ENCODE measurements around the gene MEPCE.

The MEPCE gene

GRCh38 chr7:100430493-100431285, 1.1 kb downstream of the MEPCE start:
- Histone ChIP-seq H3K79me2 (peaks cover 6% of the 10 kb centered on the region), H2AFZ (peak overlapping the region; percentile 79), H3K9ac (peak overlapping the region; percentile 100), H3K4me3 (ENCODE audit: low read depth, low read length) (peak overlapping the region; percentile 99), H3K27ac (peak overlapping the region; percentile 100), H3K36me3 (ENCODE audit: control insufficient read depth, insufficient read depth, low read length) (no peaks in the 10 kb centered on the region), H3K27me3 (ENCODE audit: control insufficient read depth, insufficient read depth, low read length) (no peaks in the 10 kb centered on the region), H3K4me2 (ENCODE audit: low read length) (peak overlapping the region; percentile 96), H3K4me1 (peaks cover 35% of the 10 kb centered on the region), H3K9me3 (ENCODE audit: control insufficient read depth, low read length) (no peaks in the 10 kb centered on the region)
- TF ChIP-seq CTCF (IDR thresholded peaks at IDR 0.05), result no peak

DNA sequence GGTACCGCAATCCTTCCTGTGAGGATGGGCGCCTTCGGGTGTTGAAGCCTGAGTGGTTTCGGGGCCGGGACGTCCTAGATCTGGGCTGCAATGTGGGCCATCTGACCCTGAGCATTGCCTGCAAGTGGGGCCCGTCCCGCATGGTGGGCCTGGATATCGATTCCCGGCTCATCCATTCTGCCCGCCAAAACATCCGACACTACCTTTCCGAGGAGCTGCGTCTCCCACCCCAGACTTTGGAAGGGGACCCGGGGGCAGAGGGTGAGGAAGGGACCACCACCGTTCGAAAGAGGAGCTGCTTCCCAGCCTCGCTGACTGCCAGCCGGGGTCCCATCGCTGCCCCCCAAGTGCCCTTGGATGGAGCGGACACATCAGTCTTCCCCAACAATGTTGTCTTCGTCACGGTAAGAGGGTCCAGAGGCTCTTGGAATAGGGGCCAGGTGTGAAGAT, 1.7 kb downstream of the MEPCE start:
- H3K9ac ChIP-seq, result no peak overlapping the region
- H2AFZ ChIP-seq, result no peak overlapping the region
- H3K4me3 ChIP-seq (ENCODE audit: low read depth, low read length), result peak overlapping the region; percentile 35

DNA sequence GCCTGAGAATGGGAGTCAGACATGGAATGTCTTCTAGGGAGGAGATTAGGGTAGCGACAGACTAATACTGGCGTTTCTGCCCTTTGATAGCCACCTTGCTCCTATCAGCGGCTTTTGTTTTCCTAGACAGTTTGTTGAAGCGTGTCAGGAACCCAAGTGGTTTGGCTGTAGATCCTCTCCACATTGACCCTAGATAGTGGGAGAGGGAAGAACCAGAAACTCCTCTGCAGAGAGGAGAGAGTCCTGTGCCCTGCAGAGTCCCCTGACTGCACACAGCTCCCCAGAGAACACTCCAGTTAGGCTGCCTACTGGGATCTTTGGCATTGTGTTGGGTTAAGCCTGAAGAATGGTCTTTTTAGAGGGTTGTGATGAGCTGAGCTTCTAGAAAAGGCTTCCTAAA, 2.4 kb downstream of the MEPCE start:
- no peak for TF ChIP-seq CTCF (IDR thresholded peaks at IDR 0.05)
- H3K4me1 ChIP-seq, result peaks cover 35% of the 10 kb centered on the region
- H3K9ac ChIP-seq, result no peak overlapping the region
- peak overlapping the region; percentile 100 for H3K27ac ChIP-seq
- no peaks in the 10 kb centered on the region for H3K27me3 ChIP-seq (ENCODE audit: control insufficient read depth, insufficient read depth, low read length)
- peak overlapping the region; percentile 53 for H3K4me2 ChIP-seq (ENCODE audit: low read length)
- no peaks in the 10 kb centered on the region for H3K36me3 ChIP-seq (ENCODE audit: control insufficient read depth, insufficient read depth, low read length)
- no peak overlapping the region for H2AFZ ChIP-seq
- peak overlapping the region; percentile 35 for H3K4me3 ChIP-seq (ENCODE audit: low read depth, low read length)
- H3K9me3 ChIP-seq (ENCODE audit: control insufficient read depth, low read length), result no peaks in the 10 kb centered on the region
- H3K79me2 ChIP-seq, result peaks cover 6% of the 10 kb centered on the region

More for the DNA sequence above, 1.7 kb downstream of the MEPCE start:
- Histone ChIP-seq H3K27me3 (ENCODE audit: control insufficient read depth, insufficient read depth, low read length) (no peaks in the 10 kb centered on the region), H3K4me2 (ENCODE audit: low read length) (peak overlapping the region; percentile 96), H3K79me2 (peaks cover 6% of the 10 kb centered on the region), H3K27ac (peak overlapping the region; percentile 100), H3K9me3 (ENCODE audit: control insufficient read depth, low read length) (no peaks in the 10 kb centered on the region), H3K36me3 (ENCODE audit: control insufficient read depth, insufficient read depth, low read length) (no peaks in the 10 kb centered on the region), H3K4me1 (peaks cover 35% of the 10 kb centered on the region)
- TF ChIP-seq CTCF (IDR thresholded peaks at IDR 0.05), result no peak

GRCh38 chr7:100432621-100433275, 3.1 kb downstream of the MEPCE start:
- Histone ChIP-seq H2AFZ (no peak overlapping the region), H3K4me2 (ENCODE audit: low read length) (peak overlapping the region; percentile 53), H3K4me1 (peaks cover 35% of the 10 kb centered on the region), H3K27me3 (ENCODE audit: control insufficient read depth, insufficient read depth, low read length) (no peaks in the 10 kb centered on the region), H3K27ac (peak overlapping the region; percentile 100), H3K4me3 (ENCODE audit: low read depth, low read length) (peak overlapping the region; percentile 35), H3K9ac (no peak overlapping the region), H3K36me3 (ENCODE audit: control insufficient read depth, insufficient read depth, low read length) (no peaks in the 10 kb centered on the region), H3K9me3 (ENCODE audit: control insufficient read depth, low read length) (no peaks in the 10 kb centered on the region), H3K79me2 (peaks cover 6% of the 10 kb centered on the region)
- TF ChIP-seq CTCF (IDR thresholded peaks at IDR 0.05), result no peak

All from parathyroid adenoma (tissue), 2 donors.